ENCODE data around the gene ASB18. TPM values are rescaled to one million over a fixed set of nuclear protein-coding genes. Genes with fewer than 3 reads are reported as not detected.

The ASB18 gene
- polyA plus RNA-seq, 4 donors: 0.06 to 0.36 (median 0.09) TPM; not detected in 1

GRCh38 chr2:236209996-236210395 lies 54.2 kb downstream of the ASB18 start:
- no peak for DNase-seq (ENCODE audit: low read depth in 4 of 4, low spot score in 2 of 4)

GRCh38 chr2:236209535-236209934 lies 54.7 kb downstream of the ASB18 start:
- no peak for DNase-seq (ENCODE audit: low read depth in 4 of 4, low spot score in 2 of 4)

GRCh38 chr2:236208019-236208926 lies 55.9 kb downstream of the ASB18 start:
- DNase-seq (ENCODE audit: low read depth in 4 of 4, low spot score in 2 of 4): no peak

- no peak for DNase-seq (ENCODE audit: low read depth in 4 of 4, low spot score in 2 of 4)
Observed at GRCh38 chr2:236207472-236207871, 56.7 kb downstream of the ASB18 start.

- no peak for DNase-seq (ENCODE audit: low read depth in 4 of 4, low spot score in 2 of 4)
Observed at GRCh38 chr2:236205867-236206645, 58.1 kb downstream of the ASB18 start.

GRCh38 chr2:236204953-236205352 lies 59.3 kb downstream of the ASB18 start:
- no peak for DNase-seq (ENCODE audit: low read depth in 4 of 4, low spot score in 2 of 4)

- no peak for DNase-seq (ENCODE audit: low read depth in 4 of 4, low spot score in 2 of 4)
Observed at GRCh38 chr2:236200378-236200777, 63.8 kb downstream of the ASB18 start.

- DNase-seq (ENCODE audit: low read depth in 4 of 4, low spot score in 2 of 4): no peak
Observed at GRCh38 chr2:236196366-236196765, 67.8 kb downstream of the ASB18 start.

GRCh38 chr2:236195726-236196125 lies 68.5 kb downstream of the ASB18 start:
- DNase-seq (ENCODE audit: low read depth in 4 of 4, low spot score in 2 of 4): no peak

GRCh38 chr2:236194786-236195185 lies 69.4 kb downstream of the ASB18 start:
- DNase-seq (ENCODE audit: low read depth in 4 of 4, low spot score in 2 of 4): no peak

GRCh38 chr2:236193026-236193425 lies 71.2 kb downstream of the ASB18 start:
- DNase-seq (ENCODE audit: low read depth in 4 of 4, low spot score in 2 of 4): no peak

- no peak for DNase-seq (ENCODE audit: low read depth in 4 of 4, low spot score in 2 of 4)
Observed at GRCh38 chr2:236190674-236191073, 73.5 kb downstream of the ASB18 start.

GRCh38 chr2:236184701-236185100 lies 79.5 kb downstream of the ASB18 start:
- no peak for DNase-seq (ENCODE audit: low read depth in 4 of 4, low spot score in 2 of 4)

- no peak for DNase-seq (ENCODE audit: low read depth in 4 of 4, low spot score in 2 of 4)
Observed at GRCh38 chr2:236180831-236181453, 83.3 kb downstream of the ASB18 start.

GRCh38 chr2:236180076-236180816 lies 84.0 kb downstream of the ASB18 start:
- DNase-seq (ENCODE audit: low read depth in 4 of 4, low spot score in 2 of 4): no peak

GRCh38 chr2:236179236-236180075 lies 84.8 kb downstream of the ASB18 start:
- DNase-seq (ENCODE audit: low read depth in 4 of 4, low spot score in 2 of 4): no peak

- no peak for DNase-seq (ENCODE audit: low read depth in 4 of 4, low spot score in 2 of 4)
Observed at GRCh38 chr2:236178890-236179235, 85.3 kb downstream of the ASB18 start.

- DNase-seq (ENCODE audit: low read depth in 4 of 4, low spot score in 2 of 4): no peak
Observed at GRCh38 chr2:236177967-236178889, 86.0 kb downstream of the ASB18 start.

- no peak for DNase-seq (ENCODE audit: low read depth in 4 of 4, low spot score in 2 of 4)
Observed at GRCh38 chr2:236177604-236177966, 86.6 kb downstream of the ASB18 start.

Data from left renal cortex interstitium (tissue), 4 donors.